ENCODE measurements around the gene ADCY1.

The ADCY1 gene

DNA sequence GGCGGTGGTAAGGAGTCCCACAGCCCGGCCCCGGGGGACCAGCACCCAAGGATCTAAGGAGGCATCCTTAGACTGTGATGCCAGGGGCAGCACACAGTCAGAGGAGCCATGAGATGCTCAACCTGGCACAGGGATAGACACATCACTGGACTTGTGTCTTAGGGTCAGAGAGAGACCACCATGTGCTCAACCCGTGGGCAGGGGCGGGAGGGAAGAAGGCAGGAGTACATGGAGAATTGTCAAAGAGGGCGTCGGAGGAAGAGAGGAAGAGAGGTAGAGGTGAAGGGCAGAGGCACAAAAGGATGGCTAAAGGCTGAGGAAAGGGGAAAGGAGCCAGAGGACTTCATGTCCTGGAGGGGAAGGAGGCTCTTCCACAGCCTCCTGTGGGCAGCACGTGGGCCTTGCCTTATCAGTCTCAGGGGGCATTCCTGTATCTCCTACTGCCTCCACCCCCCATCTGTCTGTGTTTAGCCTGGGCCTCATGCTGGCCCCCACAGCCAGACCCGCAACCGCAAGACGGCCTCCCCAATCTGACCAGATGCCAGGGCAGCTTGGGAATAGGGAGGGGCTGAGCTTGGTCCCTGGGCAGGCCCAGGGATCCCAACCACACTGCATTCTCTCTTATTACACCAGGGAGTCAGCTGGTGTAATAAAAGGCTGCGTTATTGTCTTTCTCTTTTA is 2.2 kb downstream of the ADCY1 start:
- DNase-seq (ENCODE audit: low read depth in 2 of 2, low spot score in 1 of 2) = no peak

DNA sequence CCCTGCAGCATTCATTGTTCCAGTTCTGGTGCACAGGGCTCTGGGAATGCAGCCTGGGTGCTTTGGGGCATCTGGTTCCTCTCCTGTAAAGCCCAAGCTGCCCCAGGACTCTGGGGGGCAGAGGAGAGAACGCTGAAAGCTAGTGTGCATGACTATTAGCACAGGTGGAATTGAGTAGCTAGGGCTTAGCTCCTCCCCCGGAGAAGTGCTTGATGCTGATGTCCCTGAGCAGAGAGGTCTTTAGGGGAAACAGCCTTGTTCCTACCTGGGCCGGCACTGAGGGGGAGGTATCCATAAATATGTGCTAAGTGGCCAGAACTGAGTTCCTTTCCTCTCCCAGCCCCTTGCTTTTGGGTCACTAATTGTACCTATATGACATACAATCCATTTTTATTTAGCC is 3.9 kb downstream of the ADCY1 start:
- no peak for DNase-seq (ENCODE audit: low read depth in 2 of 2, low spot score in 1 of 2)

DNA sequence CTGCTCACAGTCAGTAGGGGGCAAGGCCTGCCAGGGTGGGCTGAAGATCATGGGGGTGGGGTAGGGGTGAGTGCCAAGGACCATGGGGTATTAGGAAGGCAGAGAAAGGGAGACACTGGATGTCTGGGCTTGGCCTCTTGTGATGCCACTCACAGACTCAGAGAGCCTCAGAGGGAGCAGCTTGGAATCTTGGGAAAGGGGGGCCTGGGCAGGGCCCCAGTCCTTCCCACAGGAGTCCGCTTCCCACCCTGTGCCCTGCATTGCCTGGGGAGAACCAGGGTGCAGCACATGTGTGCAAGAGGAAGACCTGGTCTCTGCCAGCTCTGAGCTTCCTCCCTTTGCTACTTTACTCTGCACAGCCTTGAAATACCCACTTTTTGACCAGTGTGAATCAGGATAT is 4.3 kb downstream of the ADCY1 start:
- no peak for DNase-seq (ENCODE audit: low read depth in 2 of 2, low spot score in 1 of 2)

DNA sequence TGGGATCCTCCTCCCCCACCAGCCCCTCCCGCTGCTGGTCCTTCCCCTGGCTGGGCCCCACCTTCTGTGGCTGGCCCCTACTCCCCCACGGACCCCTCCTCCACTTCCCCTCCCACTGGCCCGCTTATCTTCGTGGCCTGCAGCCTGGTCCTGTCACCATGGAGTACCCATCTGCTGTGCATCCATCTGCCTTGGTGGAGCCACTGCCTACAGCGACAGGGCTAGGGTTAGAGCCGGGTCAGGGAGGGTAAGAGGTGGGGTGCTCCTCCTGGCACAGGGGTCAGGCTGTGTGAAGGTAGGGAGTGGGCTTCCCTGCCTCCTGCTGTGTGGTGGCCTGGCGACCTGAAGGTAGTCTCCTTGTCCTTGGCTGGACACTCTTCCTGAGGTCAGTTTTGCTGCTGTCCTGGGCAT is 5.2 kb downstream of the ADCY1 start:
- DNase-seq (ENCODE audit: low read depth in 2 of 2, low spot score in 1 of 2) = no peak

DNA sequence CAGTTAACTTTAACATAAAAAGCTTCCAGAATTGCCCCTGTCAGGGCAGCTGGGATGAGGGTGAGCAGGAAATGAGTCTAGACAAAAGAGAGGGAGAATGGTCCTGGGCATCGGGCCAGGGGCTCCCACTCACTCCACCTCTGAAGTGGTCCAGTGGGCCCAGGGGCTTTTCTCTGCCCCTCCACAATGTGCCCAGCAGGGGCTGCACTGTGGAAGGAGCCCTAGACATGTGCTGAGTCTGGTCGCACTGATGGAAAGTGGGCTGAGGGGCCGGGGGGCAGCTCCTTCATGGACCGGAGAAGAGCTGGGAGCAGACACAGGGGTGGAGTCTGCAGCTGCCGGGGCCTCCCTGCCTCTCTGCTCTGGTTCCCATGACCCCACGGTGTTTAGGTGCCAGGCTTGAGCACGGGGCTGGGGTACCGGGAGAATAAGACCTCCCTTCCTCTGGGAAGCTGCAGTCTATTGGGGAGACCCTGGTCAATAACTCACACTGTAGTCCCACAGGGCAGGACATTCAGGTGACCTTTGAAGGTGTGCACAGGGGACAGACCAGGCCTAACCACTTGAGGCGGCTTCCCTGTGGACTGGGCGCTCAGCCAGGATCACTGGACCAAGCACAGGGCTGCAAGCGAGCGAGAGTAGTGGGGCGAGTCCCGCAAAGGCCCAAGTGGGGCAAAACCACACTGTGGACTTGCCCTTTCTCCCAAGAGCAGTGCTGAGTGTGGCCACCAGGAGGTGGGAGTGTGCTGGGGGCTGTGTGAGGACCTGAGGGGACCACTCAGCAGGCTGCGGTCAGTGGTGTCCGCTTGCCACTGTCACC is 6.1 kb downstream of the ADCY1 start:
- no peak for DNase-seq (ENCODE audit: low read depth in 2 of 2, low spot score in 1 of 2)

DNA sequence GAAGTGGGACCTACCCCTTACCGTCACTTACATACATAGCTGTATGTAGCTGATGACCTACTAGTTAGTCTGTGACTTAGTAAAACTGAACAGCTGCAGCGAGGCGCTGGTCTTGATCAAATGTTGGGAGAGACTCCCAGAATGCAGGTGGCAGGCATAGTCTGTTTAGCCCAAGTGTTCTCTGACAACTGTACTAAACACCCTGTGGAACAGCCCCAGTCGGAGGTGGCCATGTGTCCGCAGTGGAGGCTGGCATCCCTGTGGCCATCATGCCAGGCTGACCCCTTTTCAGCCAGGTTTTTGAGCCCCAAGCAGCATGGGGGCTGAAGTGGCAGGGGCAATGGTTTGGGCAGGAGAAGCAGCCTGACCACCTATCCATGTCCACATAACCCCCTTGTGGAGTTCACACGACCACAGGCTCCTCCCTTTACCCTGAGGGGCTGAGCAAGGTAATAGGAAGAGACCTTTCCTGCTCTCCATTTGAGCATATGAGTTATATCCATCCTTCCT is 7.2 kb downstream of the ADCY1 start:
- DNase-seq (ENCODE audit: low read depth in 2 of 2, low spot score in 1 of 2) = no peak

DNA sequence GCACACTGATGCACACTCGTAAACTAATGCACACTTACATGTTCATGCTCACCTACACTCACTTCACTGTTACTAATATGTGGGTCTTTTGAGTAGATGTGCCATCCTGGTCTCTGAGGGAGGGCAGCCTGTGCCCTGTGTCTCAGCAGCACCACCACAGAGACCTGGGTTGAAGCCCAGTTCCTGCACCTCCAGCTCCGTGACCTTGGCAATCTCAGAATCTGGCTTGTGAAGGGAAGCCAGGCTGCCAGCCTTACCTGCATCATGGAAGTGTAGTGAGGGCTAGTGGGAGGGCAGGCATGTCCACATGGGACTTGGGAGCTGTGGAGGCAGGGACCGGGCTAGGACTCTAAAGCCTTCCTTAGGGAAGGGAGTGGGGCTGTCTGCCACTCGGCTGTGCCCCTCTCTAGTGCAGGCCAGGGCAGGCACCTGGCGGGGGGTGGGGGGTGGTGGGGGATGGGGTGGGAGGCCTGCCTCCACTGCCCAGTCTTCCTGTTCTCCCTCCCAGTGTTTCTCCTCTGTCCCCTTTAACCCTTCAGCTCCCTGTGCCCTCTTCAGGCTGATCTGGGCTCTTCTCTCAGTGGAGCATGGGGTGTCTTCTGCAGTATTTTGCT is 8.1 kb downstream of the ADCY1 start:
- DNase-seq (ENCODE audit: low read depth in 2 of 2, low spot score in 1 of 2) = no peak

DNA sequence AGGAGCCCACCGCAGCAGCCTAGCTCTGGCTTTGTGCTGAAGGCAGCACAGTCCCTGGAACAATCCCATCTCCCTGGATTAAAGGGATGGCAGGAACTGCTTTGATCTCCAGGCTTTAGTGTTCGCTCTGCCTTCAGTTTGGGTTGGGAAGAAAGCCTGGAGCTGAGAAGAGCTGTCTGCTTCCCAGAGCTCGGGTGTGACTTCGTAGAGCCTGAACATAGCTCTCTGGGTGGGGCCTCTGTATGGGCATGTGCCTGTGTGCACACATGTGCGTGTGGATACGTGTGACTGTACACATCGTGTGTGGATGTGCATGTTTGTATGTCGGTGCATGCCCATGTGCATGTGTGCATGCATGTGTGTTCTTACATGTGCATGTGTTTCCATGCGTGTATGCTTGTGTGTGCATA is 8.7 kb downstream of the ADCY1 start:
- DNase-seq (ENCODE audit: low read depth in 2 of 2, low spot score in 1 of 2) = no peak

DNA sequence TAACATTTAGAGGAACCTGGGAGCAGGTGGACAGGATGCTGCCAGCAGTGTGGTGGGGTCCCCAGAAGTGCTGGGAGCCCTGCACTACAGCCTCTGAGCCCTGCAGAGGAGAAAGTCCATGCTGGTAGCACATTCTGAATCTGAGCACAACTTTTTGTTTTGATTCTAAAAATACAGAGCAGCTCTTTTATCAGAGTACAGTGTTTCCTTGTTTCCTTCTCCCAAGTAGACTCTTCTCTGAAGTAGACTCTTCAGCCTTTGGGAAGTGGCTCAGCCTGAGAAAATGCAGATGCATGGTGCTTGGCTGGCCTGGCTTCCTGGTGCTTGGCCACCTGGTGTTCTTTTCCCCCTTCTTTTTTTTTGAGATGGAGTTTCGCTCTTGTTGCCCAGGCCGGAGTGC is 9.1 kb downstream of the ADCY1 start:
- no peak for DNase-seq (ENCODE audit: low read depth in 2 of 2, low spot score in 1 of 2)

DNA sequence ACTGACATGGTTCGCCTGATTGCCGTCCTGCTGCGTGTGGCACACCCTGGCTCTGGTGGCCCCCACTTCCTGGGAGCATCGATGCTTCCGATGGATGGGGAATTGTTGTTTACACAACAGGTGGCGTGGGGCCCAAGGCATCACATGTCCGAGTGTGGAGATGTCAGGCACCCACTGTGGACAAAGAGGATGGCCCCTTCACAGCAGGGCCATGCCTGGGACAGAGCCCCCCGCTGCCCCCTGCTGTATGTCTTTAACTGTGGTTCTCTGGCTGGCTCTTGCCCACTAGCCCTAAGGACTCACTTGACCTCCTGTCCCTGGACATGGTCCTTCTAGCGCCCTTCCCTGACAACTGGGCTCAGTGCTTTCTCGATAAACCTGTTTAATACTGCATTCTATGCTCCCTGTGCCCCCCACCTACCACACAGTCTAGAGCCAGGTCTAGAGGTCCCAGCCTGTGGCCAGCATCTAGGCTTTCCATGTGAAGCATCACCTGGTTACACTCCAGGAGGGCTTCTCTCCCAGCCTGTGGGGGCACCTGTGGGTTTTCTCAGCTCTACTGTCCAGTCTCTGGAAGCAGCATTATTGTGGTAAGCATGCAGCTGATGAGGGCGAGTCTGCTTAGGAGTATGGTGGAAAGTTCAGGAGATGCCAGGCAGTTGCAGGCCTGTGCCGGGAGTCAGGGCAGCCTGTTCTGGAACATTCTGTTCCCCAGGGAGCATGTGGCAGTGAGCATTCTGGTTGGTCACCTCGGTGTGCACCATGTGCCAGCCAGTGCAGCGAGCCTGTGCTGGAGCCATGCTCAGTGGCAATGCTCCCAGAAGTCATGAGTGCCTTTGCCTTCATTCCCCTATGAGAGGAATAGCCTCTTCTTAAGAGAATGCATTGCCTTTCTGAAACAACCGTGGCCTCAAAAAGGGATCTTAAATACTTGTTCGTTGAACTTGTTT is 10.4 kb downstream of the ADCY1 start:
- DNase-seq (ENCODE audit: low read depth in 2 of 2, low spot score in 1 of 2) = no peak

DNA sequence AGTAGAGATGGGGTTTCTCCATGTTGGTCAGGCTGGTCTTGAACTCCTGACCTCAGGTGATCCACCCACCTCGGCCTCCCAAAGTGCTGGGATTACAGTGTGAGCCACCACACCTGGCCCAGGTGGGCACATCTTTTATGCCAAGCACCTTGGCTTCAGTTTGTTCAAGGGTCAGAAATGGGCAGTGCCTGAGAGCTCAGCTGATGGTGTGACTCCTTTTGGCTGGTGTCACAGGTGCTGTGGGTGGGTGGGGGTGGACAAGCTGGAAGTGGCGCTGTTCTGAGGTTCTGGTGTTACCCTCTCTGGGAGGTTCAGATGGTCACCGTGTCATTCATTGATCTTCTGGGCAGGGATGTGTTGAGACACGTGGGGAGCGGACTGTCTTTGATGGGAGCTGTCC is 11.5 kb downstream of the ADCY1 start:
- no peak for DNase-seq (ENCODE audit: low read depth in 2 of 2, low spot score in 1 of 2)

DNA sequence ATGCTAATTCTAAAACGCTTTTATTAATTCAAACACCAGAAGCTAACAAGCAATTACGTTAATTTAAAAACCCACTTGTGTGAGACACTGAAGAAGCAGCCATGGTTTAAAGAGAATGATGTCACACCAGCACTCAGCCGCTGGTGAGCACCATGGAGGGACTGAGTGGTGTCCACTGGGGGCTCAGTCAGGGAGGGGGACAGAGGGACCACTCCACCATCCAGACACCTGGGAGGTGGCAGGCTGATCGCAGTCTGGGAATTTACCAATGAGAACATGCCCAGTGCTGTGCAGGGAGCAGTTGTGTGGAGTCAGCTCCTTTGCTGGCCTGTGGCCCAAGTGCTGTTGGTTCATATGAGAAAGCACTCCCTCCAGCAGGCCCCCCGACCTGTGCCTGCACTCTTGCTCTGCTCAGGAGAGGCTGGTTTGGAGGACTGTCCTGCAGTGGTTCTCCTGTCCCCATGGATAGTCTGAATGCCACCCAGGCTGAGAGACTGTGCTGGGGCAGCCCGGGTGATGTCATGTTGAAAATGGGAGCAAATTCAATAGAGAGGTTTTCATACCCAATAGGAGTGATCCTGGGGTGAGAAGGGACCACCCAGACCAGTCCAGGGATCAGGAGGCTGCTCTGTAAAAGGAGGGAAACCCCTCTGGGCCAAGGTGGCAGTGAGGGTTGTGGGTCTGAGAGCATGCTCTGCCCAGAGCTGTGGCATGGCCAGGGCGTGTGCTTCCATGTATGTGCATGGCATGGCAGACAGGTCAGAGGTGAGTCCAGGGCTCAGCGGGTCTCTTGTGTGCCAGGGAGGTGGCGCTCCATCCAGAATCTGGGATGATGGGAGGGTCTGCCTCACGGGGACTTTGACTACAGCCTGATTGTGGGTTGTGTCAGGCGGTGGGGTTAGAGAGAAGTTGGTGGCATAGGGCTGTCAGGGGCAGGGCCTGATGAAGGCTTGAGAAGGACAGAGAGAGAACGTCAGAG is 12.7 kb downstream of the ADCY1 start:
- no peak for DNase-seq (ENCODE audit: low read depth in 2 of 2, low spot score in 1 of 2)

DNA sequence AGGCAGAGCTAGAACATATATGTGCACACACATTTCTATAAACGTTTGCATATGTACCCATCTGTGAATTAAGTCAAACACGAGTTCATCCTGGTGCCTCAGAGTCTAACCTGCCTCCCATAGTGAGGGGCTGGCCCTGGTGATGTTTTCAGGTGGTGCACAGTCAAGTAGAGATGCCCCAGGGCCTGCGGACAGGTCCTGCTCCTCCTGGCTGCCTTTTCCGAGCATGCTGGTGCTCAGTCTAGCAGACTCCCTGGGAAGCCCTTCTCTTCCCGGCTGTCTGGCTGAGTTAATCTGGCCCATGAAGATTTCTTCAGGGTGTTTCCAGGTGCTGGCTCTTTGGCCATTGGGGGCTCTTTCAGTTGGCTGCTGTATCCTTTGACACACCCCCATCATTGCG is 14.3 kb downstream of the ADCY1 start:
- no peak for DNase-seq (ENCODE audit: low read depth in 2 of 2, low spot score in 1 of 2)

DNA sequence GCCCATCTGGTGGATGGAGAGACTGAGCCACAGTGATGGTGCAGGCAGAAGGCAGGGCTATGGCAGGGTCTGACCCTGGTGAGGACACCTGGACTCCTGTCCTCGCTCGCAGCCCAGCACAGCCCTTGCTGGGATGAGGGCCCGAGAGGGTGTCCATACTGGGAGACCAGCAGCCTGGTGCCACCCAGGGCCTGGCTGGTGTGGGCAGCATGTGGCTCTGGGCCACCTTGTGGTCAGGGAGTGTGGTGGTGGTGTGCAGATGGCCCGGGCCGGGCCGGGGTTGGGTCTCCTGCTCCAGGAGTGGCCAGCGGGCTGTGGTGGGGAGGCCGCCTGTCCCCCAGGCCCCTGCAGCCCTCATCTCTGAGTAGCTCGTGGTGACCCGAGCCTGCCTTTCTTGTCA is 14.9 kb downstream of the ADCY1 start:
- no peak for DNase-seq (ENCODE audit: low read depth in 2 of 2, low spot score in 1 of 2)

DNA sequence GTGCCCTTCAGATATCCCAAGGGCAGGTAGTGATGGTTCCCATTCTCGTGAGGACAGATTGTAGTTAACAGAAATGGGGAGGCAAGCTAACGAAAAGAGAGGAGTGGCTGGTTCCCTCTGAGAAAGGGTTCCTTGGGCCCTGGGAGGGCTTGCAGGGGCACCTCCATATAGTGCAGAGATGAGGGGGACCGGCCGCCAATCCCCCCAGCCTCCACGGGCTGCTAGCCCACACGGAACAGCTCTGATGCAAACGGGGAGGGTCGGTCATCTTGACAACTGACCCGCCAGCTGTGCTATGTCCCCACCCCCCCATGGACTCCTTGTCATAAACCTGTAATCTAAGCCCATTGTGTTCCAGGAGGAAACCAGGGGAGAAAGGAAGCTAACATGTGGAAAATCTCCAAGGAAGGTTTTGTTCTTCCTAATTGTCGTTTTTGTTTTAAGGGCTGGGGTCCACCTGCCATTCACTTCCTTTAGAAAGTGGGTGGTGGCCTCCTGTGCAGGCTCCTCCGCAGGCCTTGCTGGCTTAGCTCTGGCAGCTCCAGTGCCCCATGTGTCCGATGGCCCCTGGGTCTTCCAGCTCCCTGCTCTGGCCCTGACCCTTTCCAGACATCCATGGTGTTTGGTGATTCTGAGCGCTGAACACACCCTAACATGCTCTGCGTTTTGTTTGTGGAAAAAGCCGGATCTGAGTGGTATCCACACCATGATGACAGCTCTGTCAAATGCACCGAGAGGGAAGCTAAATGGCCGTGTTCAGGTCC is 15.9 kb downstream of the ADCY1 start:
- DNase-seq (ENCODE audit: low read depth in 2 of 2, low spot score in 1 of 2) = no peak

DNA sequence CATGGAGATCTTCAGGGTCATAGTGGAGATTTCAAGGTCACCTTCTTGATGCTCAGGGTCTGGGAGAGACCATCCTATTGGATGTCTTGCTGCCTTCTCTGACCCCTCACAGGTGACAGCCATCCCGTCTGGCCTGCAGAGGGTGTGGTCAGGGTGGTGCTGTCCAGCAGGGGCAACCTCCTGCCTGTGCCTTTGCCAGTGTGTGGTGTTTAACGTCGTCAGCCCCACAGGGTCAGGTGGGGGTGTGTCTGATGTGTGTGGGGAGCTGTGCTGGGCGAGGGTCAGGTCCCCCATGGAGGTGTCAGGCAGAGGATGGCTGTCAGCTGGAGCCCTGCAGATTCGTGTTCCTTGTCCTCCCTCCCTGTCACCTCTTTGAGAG is 16.5 kb downstream of the ADCY1 start:
- no peak for DNase-seq (ENCODE audit: low read depth in 2 of 2, low spot score in 1 of 2)

DNA sequence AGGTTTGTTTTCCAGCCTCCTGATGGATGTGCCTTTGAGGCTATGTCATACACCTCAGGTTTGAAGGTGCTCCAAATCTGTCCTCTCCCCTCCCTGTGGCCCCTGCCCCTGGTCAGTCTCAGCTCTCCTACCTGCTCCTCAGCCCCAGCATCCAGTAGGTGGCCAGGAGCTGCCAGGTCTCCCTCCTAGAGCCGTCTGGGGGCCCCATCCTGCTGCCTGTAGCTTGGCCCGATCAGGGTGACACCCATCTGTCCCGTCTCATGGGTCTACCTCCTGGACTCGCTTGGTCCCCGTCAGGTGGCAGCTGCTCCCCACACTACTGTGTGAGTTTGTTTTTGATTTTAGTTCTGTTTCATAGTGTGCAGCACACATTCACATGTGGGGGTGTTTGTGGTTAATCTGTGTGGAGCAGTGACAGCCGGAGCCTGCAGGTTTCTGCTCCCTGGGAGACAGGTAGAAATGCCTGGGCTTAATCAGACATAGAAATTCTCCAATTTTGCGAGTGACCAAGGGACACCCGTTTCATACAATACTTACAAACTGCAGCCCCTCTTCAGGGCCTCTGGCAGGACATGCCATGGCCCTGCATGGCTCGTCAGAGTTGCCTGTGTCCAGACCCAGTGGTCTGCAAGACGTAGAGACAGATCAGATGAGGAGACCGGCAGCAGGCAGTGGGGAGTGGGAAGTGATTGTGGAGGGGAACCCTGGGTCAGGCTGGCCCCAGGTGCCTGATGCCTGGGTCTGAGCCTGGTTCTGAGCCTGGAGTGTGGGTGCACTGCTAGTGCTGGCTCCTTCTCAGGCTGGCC is 17.1 kb downstream of the ADCY1 start:
- DNase-seq (ENCODE audit: low read depth in 2 of 2, low spot score in 1 of 2) = no peak

DNA sequence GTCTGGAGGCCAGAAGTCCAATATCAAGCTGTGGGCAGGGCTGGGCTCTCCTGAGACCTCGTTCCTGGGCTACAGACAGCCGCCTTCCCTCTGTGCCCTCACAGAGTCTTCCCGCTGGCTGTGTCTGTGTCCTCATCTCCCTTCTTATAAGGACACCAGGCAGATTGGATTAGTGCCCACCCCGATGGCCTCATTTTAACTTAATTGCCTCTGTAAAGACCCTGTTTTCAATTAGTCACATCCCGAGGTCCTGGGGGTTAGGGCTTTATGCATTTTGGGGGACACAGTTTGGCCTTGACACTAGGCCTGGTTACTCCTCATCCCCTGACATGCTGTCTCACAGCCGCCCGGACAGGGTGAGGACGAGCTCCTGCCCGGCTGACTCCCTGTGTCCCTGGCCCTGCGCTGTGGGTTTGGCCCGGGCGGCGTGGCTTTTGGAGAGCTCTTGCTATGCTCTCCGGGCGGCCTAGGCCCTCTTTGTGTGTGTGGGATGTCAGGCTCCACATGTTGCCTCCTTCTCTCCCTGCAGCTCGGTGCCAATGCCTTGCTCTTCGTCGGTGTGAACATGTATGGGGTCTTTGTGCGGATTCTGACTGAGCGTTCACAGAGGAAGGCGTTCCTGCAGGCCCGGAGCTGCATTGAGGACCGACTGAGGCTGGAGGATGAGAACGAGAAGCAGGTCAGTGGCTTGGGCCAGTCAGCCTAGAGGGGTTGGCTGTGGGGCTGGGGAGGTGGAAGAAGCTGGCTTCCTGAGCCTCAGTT is 18.2 kb downstream of the ADCY1 start:
- no peak for DNase-seq (ENCODE audit: low read depth in 2 of 2, low spot score in 1 of 2)
